NB4 (cell line): ENCODE results near the gene THBS1.

Source experiments
- POLR2A ChIP-seq: IDR thresholded peaks from 2 replicates; pipeline ENCODE4 v1.6.1; 2011; ENCODE audit warnings: mild to moderate bottlenecking; ENCODE audit not compliant: insufficient read length; ENCODE audit errors: extremely low read depth
- TF ChIP-seq, protein P1 (sequence below): IDR thresholded peaks from one replicate; pipeline ENCODE4 v1.5.1; 2012; ENCODE audit warnings: low read depth, low read length
- TF ChIP-seq, protein P2 (sequence below): IDR thresholded peaks from 2 replicates; pipeline ENCODE4 v1.6.1; 2011; ENCODE audit warnings: low read depth, low read length

DNA sequence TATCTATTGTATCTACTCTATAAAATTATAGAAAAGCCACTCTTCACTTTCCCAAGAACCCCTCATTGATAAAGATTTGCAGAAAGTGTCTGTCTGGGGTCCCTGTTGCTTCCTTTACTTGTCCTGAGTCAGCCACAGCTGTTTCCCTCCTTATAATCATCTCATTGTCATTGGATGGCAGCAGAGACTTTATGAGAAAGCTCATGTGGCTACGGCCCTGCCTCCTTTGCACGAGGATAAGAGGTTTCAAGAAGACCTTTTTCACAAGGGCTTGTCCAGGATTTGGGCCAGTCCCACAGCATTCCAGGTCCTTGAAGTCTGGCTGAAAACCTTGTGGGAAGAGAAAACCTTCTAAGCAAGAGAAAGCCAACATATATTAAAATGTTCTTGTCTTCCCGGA lies 41.9 kb upstream of the THBS1 start:
- TF ChIP-seq, protein P1, sequence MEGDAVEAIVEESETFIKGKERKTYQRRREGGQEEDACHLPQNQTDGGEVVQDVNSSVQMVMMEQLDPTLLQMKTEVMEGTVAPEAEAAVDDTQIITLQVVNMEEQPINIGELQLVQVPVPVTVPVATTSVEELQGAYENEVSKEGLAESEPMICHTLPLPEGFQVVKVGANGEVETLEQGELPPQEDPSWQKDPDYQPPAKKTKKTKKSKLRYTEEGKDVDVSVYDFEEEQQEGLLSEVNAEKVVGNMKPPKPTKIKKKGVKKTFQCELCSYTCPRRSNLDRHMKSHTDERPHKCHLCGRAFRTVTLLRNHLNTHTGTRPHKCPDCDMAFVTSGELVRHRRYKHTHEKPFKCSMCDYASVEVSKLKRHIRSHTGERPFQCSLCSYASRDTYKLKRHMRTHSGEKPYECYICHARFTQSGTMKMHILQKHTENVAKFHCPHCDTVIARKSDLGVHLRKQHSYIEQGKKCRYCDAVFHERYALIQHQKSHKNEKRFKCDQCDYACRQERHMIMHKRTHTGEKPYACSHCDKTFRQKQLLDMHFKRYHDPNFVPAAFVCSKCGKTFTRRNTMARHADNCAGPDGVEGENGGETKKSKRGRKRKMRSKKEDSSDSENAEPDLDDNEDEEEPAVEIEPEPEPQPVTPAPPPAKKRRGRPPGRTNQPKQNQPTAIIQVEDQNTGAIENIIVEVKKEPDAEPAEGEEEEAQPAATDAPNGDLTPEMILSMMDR, result no peak
- TF ChIP-seq POLR2A, result no peak
- TF ChIP-seq, protein P2, sequence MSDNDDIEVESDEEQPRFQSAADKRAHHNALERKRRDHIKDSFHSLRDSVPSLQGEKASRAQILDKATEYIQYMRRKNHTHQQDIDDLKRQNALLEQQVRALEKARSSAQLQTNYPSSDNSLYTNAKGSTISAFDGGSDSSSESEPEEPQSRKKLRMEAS, result no peak
